Activated T-helper 17 cell treated with anti-CD3 and anti-CD28 coated beads, Interleukin-2, amount 50 U/mL, for 72 hours (primary cell): ENCODE results near the gene NOXO1. TPM values are rescaled to one million over a fixed set of nuclear protein-coding genes. Genes with fewer than 3 reads are reported as not detected.
"Not testable (repeated sequence)": the region's sequence is repeated elsewhere in the genome, so short reads cannot be mapped to it uniquely, and the experiment has no call there.

ENCODE experiments used
- ATAC-seq: fragments of 150-1000 bp; cut with Tn5 transposase; replicated peaks from 2 replicates; pipeline ENCODE4 v1.10.0; 2021; ENCODE audit warnings: mild to moderate bottlenecking, moderate library complexity
- H3K27ac Mint-ChIP-seq: one replicate; pipeline ENCODE4 v1.8.0; 2022; ENCODE audit warnings: mixed read lengths
- H3K27me3 Mint-ChIP-seq: one replicate; pipeline ENCODE4 v1.8.0; 2022; ENCODE audit warnings: mixed read lengths
- H3K36me3 Mint-ChIP-seq: one replicate; pipeline ENCODE4 v1.8.0; 2022; ENCODE audit warnings: low read depth, mild to moderate bottlenecking, mixed read lengths
- H3K4me1 Mint-ChIP-seq: one replicate; pipeline ENCODE4 v1.8.0; 2022; ENCODE audit warnings: mixed read lengths
- H3K4me3 Mint-ChIP-seq: one replicate; pipeline ENCODE4 v1.8.0; 2022; ENCODE audit warnings: mild to moderate bottlenecking, mixed read lengths
- H3K9me3 Mint-ChIP-seq: one replicate; pipeline ENCODE4 v1.8.0; 2022; ENCODE audit warnings: mixed read lengths
- total RNA-seq, 2 donors: library from RNA; stranded (reverse); gene quantifications; one replicate each; pipeline ENCODE4 v1.2.3, GENCODE V29; 2022

NOXO1 gene
- total RNA-seq, 2 donors from 2014 or later, result 1.0 TPM; not detected in 1

- Mint-ChIP-seq H3K4me3 (peak overlapping the region; percentile 100), H3K36me3 (peaks cover 49% of the 10 kb centered on the region), H3K4me1 (peaks cover 17% of the 10 kb centered on the region), H3K27ac (peak overlapping the region; percentile 83), H3K27me3 (no peaks in the 10 kb centered on the region), H3K9me3 (no peaks in the 10 kb centered on the region)
- ATAC-seq, result no peak
Observed at GRCh38 chr16:1972490-1972877, 8.8 kb downstream of the NOXO1 start.

- Mint-ChIP-seq H3K27ac (peak within 1 kb of the TSS; percentile 100), H3K36me3 (peaks cover 48% of the 10 kb centered on the region), H3K4me1 (peaks cover 17% of the 10 kb centered on the region), H3K4me3 (peak within 1 kb of the TSS; percentile 100), H3K9me3 (no peaks in the 10 kb centered on the region), H3K27me3 (no peaks in the 10 kb centered on the region)
- ATAC-seq, result peak; percentile 98
Observed at GRCh38 chr16:1971796-1972489, 9.3 kb downstream of the NOXO1 start, which contains the start of gene TBL3. Gene TBL3, plus strand, starts transcription at chr16:1972053. Its CDS starts 112 bp downstream, at chr16:1972165.

GRCh38 chr16:1968146-1968953, 12.9 kb downstream of the NOXO1 start:
- no peak for ATAC-seq
- Mint-ChIP-seq H3K27ac (no peak overlapping the region), H3K36me3 (peaks cover 50% of the 10 kb centered on the region), H3K9me3 (no peaks in the 10 kb centered on the region), H3K4me1 (peaks cover 21% of the 10 kb centered on the region), H3K4me3 (no peak overlapping the region), H3K27me3 (no peaks in the 10 kb centered on the region)

GRCh38 chr16:1966460-1966859, 14.8 kb downstream of the NOXO1 start, which contains the start of gene RNF151:
Gene RNF151, plus strand, starts transcription at chr16:1966856. Its CDS starts 26 bp downstream, at chr16:1966882.
- Mint-ChIP-seq H3K4me1 (peaks cover 11% of the 10 kb centered on the region), H3K36me3 (peaks cover 55% of the 10 kb centered on the region), H3K27ac (peak within 1 kb of the TSS; percentile 84), H3K27me3 (no peaks in the 10 kb centered on the region), H3K9me3 (no peaks in the 10 kb centered on the region), H3K4me3 (peak within 1 kb of the TSS; percentile 89)
- no peak for ATAC-seq

DNA sequence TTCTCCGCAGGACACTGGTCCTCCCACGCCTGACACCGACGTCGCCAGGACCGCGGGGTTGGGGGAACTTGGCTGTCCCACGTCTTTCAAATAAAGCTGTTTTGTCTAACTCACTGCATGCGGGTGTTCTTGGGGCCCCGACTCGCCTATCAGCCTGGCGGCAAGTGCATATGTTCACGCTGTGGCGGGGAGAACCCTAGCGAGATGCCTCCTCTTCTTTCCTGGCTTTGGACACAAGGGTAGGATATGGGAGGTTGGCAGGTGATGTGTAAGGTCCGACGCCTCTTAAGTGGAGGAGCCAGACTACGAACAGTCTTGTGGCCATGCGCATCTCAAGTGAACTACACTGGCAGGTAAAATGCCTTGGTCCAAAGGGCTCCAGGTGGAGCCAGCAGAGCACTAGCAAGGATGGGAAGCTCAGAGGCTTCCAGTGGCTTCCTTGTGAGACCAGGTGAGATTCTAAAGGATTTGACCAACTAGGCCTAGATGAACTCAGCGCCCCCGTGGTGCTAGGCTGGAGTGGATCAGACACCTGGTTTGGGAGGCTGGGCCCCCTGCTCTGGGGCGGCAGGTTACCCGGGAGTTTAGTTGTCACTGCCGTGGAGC, 15.8 kb downstream of the NOXO1 start:
- Mint-ChIP-seq H3K27ac (peak overlapping the region; percentile 84), H3K27me3 (no peaks in the 10 kb centered on the region), H3K36me3 (peaks cover 62% of the 10 kb centered on the region), H3K4me3 (peak overlapping the region; percentile 89), H3K4me1 (peaks cover 12% of the 10 kb centered on the region), H3K9me3 (no peaks in the 10 kb centered on the region)
- no peak for ATAC-seq

DNA sequence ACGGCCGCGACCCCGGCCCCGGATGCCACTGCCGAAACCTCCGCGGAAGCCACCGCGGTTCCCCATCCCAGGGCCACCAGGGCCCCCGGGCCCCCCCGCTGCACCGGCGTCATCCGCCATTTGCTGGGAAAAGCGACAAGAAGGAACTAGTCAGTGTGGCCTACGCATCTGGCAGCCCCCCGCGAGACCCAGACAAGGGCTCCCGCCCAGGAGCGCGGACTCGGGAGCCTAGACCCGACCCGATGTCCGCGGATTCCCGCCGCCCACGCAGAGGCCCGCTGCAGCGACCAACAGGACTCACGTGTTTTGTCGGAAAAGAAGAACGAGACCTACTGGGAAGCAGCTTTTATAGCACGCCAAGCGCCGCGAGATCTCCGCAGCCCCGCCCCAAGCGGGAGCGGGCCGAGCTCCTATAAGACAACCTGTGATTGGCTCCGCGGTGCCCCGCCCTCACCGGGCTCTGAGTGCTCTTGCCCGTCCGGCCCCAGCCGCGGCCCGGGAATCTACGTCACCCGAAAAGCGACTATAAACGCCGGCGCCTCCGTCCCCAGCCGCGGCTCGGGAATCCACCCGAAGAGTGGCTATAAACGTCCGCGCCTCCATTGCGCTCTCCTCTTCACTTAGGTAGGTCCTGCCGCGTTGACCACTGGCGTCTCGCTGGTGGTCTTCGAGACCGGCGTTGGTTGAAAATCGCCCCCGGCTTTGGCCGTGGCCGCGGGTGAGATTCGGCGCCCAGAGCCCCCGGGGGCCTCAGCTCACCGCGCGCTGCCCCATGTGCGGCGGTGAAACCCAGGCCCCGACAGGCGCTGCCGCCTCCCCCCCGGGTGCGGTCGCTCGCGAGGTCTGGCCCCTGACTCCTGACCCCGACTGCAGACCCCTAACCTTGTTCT, 16.5 kb downstream of the NOXO1 start, which contains the start of gene RPS2:
RPS2 (minus strand) TSS at position 321 of the 890 bp plus-strand sequence; CDS start at position 120, 201 bp downstream.
- Mint-ChIP-seq H3K9me3 (no peaks in the 10 kb centered on the region), H3K4me3 (peak within 1 kb of the TSS; percentile 89), H3K27ac (peak within 1 kb of the TSS; percentile 84), H3K4me1 (peaks cover 14% of the 10 kb centered on the region), H3K27me3 (no peaks in the 10 kb centered on the region), H3K36me3 (peaks cover 70% of the 10 kb centered on the region)
- peak; percentile 96 for ATAC-seq

DNA sequence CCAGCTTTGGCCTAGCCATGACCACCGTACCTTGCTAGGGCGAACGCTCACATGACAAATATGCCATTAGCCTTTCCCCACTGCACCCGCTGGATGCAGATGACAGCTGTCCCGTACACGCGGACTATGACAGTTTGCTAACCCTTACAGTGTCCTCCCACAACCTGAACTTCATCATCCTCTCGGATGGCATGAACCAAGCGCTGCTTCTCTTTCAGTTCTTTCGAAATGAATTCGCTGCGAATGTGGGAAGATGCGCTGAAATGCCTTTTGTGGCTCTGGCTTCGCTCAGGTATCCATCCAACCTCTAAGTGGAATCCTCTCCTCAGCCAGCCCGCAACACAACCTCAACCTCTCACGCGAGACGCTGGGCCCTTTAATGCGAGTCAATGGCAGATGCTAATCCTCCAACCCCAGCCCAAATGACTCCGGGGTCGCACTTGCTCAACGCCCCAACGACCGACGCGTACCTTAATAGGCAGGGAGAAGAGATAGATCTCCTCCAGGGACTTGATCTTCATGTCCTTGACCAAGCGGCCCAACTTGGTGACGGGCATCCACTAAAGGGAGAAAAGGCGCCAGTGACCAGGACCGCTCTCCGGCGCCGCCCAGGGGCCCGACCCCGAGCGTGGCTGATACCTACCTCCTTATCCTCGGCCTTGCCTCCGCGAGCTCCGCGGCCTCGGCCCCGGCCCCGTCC, 17.3 kb downstream of the NOXO1 start:
- H3K4me1 Mint-ChIP-seq, result peaks cover 14% of the 10 kb centered on the region
- H3K27me3 Mint-ChIP-seq, result no peaks in the 10 kb centered on the region
- peaks cover 71% of the 10 kb centered on the region for H3K36me3 Mint-ChIP-seq
- peak; percentile 23 for ATAC-seq
- no peaks in the 10 kb centered on the region for H3K9me3 Mint-ChIP-seq
- H3K27ac Mint-ChIP-seq, result peak overlapping the region; percentile 84
- peak overlapping the region; percentile 89 for H3K4me3 Mint-ChIP-seq

GRCh38 chr16:1962161-1963153, 18.8 kb downstream of the NOXO1 start:
- H3K4me1 Mint-ChIP-seq, result peaks cover 14% of the 10 kb centered on the region
- H3K27me3 Mint-ChIP-seq, H3K9me3 Mint-ChIP-seq, ATAC-seq: not testable (repeated sequence)
- peak overlapping the region; percentile 84 for H3K27ac Mint-ChIP-seq
- peak overlapping the region; percentile 89 for H3K4me3 Mint-ChIP-seq
- H3K36me3 Mint-ChIP-seq, result peaks cover 68% of the 10 kb centered on the region

DNA sequence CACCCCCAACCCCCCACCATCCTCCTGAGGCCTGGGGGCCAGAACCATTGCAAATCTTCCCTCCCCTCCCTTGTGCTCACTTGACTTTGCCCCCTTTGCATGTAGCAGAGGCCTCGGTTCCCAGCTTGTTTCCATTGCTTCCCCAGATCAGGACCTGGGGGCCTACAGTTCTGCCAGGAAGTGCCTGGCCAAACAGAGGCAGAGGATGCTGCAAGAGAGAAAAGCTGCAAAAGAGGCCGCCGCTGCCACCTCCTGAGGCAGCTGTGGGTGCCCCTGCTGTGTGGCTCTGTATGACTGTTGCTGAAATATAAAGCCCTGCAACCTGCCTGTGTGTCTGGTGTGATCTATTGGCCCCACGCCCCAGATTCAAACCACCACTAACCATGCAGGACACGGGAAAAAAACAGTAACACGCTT, 19.6 kb downstream of the NOXO1 start:
- H3K4me3 Mint-ChIP-seq, result peak overlapping the region; percentile 89
- peaks cover 64% of the 10 kb centered on the region for H3K36me3 Mint-ChIP-seq
- no peaks in the 10 kb centered on the region for H3K27me3 Mint-ChIP-seq
- H3K9me3 Mint-ChIP-seq, result no peaks in the 10 kb centered on the region
- H3K4me1 Mint-ChIP-seq, result peaks cover 14% of the 10 kb centered on the region
- H3K27ac Mint-ChIP-seq, result no peak overlapping the region
- ATAC-seq, result no peak

GRCh38 chr16:1960665-1961630, 20.3 kb downstream of the NOXO1 start:
- H3K27me3 Mint-ChIP-seq, result no peaks in the 10 kb centered on the region
- peak overlapping the region; percentile 88 for H3K27ac Mint-ChIP-seq
- H3K4me1 Mint-ChIP-seq, result peaks cover 14% of the 10 kb centered on the region
- H3K36me3 Mint-ChIP-seq, result peaks cover 63% of the 10 kb centered on the region
- no peaks in the 10 kb centered on the region for H3K9me3 Mint-ChIP-seq
- H3K4me3 Mint-ChIP-seq, result peak overlapping the region; percentile 89
- no peak for ATAC-seq

DNA sequence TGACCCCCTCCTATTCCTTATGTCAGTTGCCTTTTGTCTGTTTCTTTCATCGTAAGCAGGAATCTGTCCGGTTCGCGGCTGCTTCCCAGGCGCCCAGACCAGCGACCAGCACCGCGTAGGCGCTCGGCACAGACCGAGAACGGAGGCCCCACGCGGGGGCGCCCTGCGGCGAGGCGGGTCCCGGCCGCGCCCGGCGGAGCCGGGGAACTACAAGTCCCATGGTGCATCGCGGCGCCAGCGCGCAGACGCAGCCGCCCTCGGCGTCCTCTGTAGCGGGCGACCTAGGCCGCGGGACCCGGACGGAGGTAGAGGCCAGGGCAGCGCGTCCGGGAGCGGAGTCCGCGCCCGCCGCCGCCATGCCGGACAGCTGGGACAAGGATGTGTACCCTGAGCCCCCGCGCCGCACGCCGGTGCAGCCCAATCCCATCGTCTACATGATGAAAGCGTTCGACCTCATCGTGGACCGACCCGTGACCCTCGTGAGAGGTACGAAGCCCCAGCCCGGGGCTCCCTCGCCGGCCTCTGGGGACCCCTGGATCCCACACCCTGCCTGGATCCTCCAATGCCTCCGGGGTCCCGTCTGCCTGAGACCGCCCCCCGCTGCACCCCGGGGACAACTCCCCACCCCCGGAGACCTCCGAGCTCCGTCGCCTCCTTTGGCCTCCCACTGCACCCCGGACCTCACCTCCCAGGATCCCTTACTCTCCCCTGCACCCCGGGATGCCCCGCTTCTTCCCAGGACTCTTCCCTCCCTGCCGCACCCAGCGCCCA, 21.8 kb downstream of the NOXO1 start, which contains the start of gene NDUFB10:
NDUFB10 (plus strand) TSS at position 270 of the 771 bp plus-strand sequence; CDS start at position 357, 87 bp downstream.
- peak within 1 kb of the TSS; percentile 89 for H3K4me3 Mint-ChIP-seq
- H3K27me3 Mint-ChIP-seq, result no peaks in the 10 kb centered on the region
- peaks cover 14% of the 10 kb centered on the region for H3K4me1 Mint-ChIP-seq
- ATAC-seq, result peak; percentile 91
- H3K9me3 Mint-ChIP-seq, result no peaks in the 10 kb centered on the region
- peak within 1 kb of the TSS; percentile 88 for H3K27ac Mint-ChIP-seq
- H3K36me3 Mint-ChIP-seq, result peaks cover 48% of the 10 kb centered on the region
